NCI-H446 treated with DMSO at 0.1 percent for 48 hours (cell line): ENCODE measurements around the gene TNP2.
A peak's percentile ranks its signal among the peaks of the same experiment; 100 is the strongest.

Source experiments
- DNase-seq: peaks from one replicate; lab custom pipeline; 2025; lab: John Stamatoyannopoulos, UW

Gene TNP2

GRCh38 chr16:11276896-11277593 lies 7.9 kb upstream of the TNP2 start:
- DNase-seq, result no peak

GRCh38 chr16:11276143-11276895 lies 7.2 kb upstream of the TNP2 start, which contains the start of gene PRM2:
PRM2 (minus strand) TSS chr16:11276480; CDS start chr16:11276370, 110 bp downstream.
- DNase-seq, result no peak

GRCh38 chr16:11274964-11275363 lies 5.8 kb upstream of the TNP2 start:
- no peak for DNase-seq

- no peak for DNase-seq
Observed at GRCh38 chr16:11273721-11274324, 4.7 kb upstream of the TNP2 start.

- no peak for DNase-seq
Observed at GRCh38 chr16:11272921-11273720, 4.0 kb upstream of the TNP2 start, which contains the start of gene PRM3. PRM3 (minus strand) TSS chr16:11273629; CDS start chr16:11273595, 34 bp downstream.

- DNase-seq, result no peak
Observed at GRCh38 chr16:11272484-11272883, 3.4 kb upstream of the TNP2 start.

GRCh38 chr16:11271610-11272009 lies 2.5 kb upstream of the TNP2 start:
- DNase-seq, result no peak

- DNase-seq, result no peak
Observed at GRCh38 chr16:11270602-11271162, 1.6 kb upstream of the TNP2 start.

GRCh38 chr16:11265124-11265523 lies 4.0 kb downstream of the TNP2 start:
- DNase-seq, result no peak

- DNase-seq, result no peak
Observed at GRCh38 chr16:11264155-11264832, 4.8 kb downstream of the TNP2 start.

- no peak for DNase-seq
Observed at GRCh38 chr16:11263737-11264136, 5.4 kb downstream of the TNP2 start.

GRCh38 chr16:11262915-11263314 lies 6.2 kb downstream of the TNP2 start:
- no peak for DNase-seq

- DNase-seq, result no peak
Observed at GRCh38 chr16:11260596-11260966, 8.5 kb downstream of the TNP2 start.

- no peak for DNase-seq
Observed at GRCh38 chr16:11259655-11260595, 9.2 kb downstream of the TNP2 start.

GRCh38 chr16:11258553-11259492 lies 10.3 kb downstream of the TNP2 start:
- DNase-seq, result no peak

- peak; percentile 35 for DNase-seq
Observed at GRCh38 chr16:11257131-11257938, 11.8 kb downstream of the TNP2 start.

GRCh38 chr16:11256661-11257130 lies 12.4 kb downstream of the TNP2 start:
- DNase-seq, result no peak
